GM18505 (cell line): ENCODE data around the gene ARL8B.
"Not testable (repeated sequence)": the region's sequence is repeated elsewhere in the genome, so short reads cannot be mapped to it uniquely, and the experiment has no call there.

Source experiments
- ATAC-seq: cut with Tn5 transposase; IDR thresholded peaks from one replicate; pipeline ENCODE4 v1.9.1; 2021; ENCODE audit not compliant: unreplicated experiment
- POLR2A ChIP-seq: IDR thresholded peaks from 4 replicates; pipeline ENCODE4 v1.6.1; 2011; ENCODE audit warnings: borderline replicate concordance; ENCODE audit not compliant: insufficient read depth, insufficient read length; ENCODE audit errors: extremely low read depth

ARL8B gene

DNA sequence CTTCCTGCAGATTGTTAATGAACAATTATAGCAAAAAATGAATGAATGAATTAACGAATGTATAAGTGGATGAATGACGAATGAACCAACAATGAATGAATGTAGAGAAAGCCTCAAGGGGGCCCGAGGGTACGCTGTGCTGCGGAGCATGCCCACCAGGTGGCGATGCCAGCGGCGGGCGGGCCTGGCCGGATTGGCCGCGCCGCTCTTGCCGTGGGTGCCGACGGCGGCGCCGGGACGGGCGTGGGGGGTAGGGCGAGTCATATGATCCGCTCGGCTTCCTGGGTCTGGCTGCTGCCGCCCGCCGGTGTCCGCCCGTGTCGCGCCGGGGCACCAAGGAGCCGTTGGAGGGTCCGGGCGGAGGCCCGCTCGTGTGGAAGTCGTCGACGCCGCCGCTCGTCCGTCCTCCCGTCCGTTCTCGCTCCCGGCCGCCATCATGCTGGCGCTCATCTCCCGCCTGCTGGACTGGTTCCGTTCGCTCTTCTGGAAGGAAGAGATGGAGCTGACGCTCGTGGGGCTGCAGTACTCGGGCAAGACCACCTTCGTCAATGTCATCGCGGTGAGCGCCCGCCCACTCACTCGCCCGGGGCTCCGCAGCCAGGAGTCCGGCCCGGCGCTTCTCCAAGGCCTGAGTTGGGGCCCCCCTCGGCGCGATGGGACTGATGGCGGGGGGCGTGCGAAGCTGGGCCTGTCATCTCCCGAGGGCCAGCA, at the start of gene ARL8B:
Gene ARL8B, plus strand, starts transcription at position 263 of the 711 bp plus-strand sequence. Its CDS starts 174 bp downstream, at position 437.
- TF ChIP-seq POLR2A: peak; percentile 91
- peak; percentile 97 for ATAC-seq

DNA sequence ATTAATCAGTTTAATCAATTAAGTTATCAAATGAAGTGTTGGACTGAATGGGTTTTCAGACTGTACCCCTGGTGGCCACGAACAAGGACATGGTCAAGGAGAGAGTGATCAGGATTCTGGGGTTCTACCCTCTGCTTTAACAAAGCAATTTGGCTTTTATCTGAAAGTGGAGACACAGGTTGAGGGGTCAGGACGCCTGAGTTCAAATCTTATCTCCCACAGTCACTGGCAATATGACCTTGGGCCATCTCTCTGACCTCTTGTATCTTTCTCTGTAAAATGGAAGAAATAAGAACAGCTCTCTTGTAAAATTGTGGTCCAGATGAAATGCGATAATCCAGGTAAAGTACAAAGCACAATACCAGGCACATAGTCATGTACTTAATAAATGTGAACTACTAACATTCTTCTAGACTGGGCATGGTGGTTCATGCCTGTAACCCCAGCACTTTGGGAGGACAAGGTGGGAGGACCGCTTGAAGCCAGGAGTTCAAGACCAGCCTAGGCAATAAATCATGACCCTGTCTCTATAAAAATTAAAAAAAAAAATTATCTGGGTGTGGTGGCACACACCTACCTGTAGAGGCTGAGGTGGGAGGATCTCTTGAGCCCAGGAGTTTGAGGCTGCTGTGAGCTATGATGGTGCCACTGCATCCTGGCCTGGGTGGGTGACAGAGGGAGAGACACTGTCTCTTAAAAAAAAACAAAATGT, 48.6 kb upstream of the ARL8B start:
- ATAC-seq: no peak
- TF ChIP-seq POLR2A: no peak

DNA sequence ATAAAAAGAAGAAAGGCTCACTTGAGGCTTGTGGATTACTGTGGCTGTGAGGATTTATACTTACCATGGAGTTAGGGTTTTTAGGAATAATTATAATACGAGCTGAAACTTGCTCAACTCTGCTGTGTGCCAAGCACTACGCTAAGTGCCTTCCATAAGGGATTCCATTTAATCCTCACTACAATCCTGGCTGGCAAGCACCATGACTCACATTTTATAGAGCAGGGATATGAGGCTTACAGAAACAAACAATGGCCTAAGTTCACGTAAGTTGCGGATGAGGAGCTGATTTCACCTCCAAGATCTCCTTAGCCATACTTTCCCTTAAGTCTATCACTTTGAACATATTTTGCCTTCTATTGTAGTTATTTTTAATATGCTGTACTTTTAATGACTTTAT, 43.9 kb upstream of the ARL8B start:
- no peak for ATAC-seq
- no peak for TF ChIP-seq POLR2A

DNA sequence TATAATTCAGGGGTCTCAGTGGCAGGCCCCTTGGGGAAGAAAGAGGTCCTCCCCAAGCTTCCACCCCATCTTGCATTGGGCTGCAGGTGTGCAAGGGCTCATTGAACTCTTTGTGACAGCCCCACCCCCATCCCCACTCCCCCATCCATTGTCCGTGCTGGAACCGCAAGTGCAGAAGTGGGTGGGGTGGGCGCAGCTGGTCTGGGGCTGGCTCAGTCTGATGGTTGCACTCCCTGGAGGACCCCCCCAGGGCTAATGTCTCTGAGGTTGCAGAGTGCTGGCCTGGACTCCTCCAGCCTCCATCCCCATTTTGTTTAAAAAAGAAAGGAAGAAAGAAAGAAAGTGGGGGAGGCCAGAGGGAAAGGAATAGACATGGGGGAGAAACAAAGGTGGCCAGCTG, 42.3 kb upstream of the ARL8B start:
- ATAC-seq: no peak
- no peak for TF ChIP-seq POLR2A

DNA sequence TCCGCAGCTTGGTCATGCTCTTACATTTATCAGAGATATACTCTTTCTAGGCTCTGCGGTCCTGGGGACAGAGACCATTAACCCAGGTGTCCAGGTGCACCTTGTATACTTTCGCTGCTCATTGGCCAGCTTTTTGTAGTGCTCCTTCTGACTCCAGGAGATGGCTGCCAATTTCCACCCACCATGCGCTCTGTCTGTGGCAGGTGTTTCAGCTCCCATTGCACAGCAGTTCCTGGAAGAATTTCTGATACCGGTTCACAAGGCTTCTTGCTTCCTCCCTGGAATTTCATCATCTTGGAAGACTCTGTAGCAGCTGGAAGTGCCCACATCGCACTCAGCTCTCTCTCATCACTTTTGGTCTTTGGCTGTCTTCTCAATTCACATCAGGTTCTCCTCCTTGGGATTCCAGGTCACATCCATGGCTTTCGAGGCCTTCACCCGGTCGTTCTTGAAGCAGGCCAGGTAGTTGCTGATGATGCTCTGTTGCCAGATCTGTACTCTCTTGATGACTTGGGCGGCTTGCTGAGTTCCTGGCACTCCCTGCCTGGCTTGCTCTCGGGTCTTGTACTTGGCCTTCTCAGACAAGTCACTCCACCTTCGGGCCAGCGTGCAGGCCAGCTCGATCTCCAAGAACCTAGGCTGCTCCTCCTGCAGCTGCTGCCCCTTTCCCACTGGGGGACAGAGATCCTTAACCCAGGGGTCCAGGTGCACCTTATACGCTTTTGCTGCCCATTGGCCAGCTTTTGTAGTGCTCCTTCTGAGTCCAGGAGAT, 41.1 kb upstream of the ARL8B start:
- TF ChIP-seq POLR2A: no peak
- ATAC-seq: no peak

DNA sequence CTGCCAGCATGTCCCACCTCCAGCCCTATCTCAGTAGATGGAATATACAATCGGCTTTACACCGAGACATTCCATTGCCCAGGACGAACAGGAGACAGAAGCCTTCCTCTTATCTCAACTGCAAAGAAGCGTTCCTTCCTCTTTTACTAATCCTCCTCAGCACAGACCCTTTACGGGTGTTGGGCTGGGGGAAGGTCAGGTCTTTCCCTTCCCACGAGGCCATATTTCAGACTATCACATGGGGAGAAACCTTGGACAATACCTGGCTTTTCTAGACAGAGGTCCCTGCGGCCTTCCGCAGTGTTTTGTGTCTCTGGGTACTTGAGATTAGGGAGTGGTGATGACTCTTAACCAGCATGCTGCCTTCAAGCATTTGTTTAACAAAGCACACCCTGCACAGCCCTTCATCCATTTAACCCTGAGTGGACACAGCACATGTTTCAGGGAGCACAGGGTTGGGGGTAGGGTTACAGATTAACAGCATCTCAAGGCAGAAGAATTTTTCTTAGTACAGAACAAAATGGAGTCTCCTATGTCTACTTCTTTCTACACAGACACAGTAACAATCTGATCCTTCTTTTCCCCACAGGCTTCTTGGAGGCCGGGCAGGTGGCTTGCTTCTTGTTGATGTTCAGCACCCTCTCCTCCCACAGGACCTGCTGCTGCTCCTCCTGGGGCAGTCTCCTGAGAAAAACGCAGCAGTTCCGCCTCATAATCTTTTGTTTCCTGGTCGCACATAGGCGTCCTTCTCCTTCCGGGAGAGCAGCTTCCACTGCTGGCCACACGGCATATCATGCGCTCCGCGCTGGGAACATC, 39.9 kb upstream of the ARL8B start:
- not testable (repeated sequence) for ATAC-seq

DNA sequence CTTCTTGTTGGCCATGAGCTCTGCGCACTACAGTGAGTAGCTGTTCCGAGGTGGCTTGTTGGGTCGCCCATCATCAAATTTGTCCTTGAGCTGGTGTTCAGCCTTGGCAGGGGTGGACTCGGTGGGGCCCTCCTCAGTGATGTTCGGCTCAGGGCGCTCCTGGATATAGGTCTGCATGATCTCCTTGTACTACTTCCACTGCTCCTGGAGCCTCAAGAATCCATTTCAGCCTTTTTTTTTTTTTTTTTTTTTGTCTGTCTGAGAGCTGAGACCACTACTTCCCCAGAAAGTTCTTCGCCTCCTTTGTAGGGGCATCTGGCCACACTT, 39.3 kb upstream of the ARL8B start:
- no peak for ATAC-seq
- TF ChIP-seq POLR2A: no peak

DNA sequence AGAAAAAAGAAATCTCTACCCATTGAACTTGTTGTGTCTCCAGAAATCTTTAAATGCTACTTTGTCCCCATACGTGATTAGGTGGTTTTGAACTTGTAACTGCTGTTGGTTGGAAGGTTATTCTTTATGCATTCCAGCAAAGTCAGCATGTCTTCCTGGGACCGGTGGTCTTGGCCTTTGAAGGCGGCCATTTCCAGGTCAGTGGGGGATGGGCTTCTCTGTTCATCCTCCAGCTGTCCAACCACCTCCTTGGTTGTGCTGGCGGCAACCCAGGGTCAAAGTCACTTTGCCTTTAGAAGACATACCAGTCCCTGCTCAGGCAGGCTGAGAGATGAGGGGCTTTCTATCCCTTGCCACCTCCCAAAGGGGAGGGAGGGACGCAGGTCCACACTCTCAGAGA, 37.9 kb upstream of the ARL8B start:
- ATAC-seq: no peak
- no peak for TF ChIP-seq POLR2A

DNA sequence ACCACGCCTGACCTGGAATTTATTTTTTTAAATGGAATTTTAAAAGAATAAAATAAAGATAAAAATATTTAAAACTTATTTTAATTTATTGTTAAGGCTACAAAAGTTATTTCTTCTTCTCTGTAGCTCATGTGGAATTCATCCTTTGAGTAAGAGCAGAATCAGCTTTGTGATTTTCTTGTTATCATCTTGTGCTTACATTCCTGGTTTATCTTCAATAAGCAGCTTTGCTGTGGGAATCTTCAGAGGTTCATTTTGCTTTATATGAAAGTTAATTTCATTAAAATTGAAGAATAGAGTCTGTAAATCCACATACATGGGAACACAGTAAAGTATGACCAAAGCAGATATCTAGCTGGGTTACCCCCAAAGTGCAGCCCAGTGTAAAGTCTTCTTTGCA, 35.4 kb upstream of the ARL8B start:
- ATAC-seq: no peak
- TF ChIP-seq POLR2A: no peak

DNA sequence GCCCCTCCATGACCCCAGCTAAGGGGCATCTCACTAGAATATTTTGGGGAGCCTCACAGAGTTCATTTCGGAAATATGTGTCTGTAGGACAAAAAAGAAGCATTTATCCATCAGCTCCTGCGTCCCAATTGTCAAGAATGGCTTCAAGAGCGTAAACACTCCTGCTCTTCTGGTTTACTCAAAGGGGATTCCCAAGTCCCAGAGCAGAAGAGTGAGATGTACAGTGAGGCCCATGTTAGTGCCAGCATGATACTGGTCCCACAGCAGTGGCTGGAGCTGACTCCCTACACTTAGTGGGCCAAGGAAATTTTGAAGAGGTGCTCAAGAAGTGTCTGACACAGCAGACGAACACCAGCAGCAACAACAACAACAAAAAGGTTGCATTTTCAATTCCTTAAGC, 34.9 kb upstream of the ARL8B start:
- ATAC-seq: no peak
- no peak for TF ChIP-seq POLR2A

DNA sequence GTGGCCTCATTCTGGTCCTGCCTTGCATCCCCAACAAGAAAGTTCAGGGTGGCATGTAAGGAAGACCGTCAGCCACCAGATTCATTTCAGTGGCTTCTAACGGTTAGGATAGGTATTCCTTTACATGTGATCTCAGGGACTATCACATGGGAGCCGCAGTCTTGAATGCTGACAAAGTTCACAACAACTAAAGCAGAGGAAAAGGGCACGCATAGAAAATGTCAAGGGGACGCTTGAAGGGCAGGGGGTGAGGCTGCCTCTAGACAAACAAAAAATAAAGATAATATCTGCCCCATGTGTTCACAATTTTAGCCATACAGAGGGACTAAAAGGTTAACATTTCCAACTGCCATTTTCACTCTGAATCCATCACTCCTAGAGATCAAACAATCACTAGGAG, 31.9 kb upstream of the ARL8B start:
- TF ChIP-seq POLR2A: no peak
- no peak for ATAC-seq

DNA sequence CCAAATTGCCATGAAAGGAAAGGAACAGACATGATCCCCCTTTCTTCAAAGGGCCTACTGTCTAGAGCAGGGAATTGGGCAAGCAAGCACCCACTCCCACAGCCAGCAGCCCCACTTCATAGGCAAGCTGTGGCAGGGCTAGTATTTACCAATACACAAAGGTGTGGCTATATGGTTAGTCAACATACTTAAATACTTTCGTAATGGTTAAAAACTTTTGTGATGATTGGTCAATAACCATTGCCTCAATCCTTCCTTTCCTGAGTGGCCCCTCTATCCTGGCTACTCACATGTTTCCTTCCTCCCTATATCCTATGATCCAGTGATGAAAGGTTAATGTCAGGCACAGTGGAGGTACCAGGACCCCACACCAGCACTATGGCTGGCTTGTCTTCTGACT, 30.1 kb upstream of the ARL8B start:
- no peak for ATAC-seq
- TF ChIP-seq POLR2A: no peak

DNA sequence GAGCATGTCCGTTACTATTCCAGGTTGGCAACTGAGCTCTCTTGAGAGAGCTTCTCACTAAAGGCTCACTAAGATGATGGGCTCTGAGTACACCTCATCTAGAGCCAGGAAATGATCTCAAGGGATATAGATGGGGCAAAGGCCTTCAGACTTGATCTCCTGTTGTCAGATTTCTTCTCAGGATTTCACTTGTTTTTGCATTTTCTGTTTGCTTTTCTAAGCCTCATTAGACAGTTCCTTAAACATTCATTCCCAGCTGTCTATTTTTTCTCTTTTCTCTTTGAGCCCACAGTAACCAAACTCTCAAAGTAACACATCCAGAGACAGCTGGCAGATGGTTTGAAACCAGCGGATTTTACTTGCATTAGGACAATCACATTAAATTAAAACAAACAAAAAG, 28.4 kb upstream of the ARL8B start:
- no peak for ATAC-seq
- TF ChIP-seq POLR2A: no peak
